B cell (primary cell): ENCODE data around the gene SERP1.

Experiments used
- EZH2 ChIP-seq: IDR thresholded peaks from 2 replicates; pipeline ENCODE4 v1.6.1; 2012; ENCODE audit warnings: borderline replicate concordance, low read depth, mild to moderate bottlenecking, moderate library complexity, low read length; ENCODE audit not compliant: insufficient read depth, poor library complexity, severe bottlenecking
- TF ChIP-seq, protein P1 (sequence below): fragments of 200-600 bp; IDR thresholded peaks from one replicate; pipeline ENCODE4 v1.8.0; 2022; ENCODE audit warnings: antibody characterized with exemption, mild to moderate bottlenecking

DNA sequence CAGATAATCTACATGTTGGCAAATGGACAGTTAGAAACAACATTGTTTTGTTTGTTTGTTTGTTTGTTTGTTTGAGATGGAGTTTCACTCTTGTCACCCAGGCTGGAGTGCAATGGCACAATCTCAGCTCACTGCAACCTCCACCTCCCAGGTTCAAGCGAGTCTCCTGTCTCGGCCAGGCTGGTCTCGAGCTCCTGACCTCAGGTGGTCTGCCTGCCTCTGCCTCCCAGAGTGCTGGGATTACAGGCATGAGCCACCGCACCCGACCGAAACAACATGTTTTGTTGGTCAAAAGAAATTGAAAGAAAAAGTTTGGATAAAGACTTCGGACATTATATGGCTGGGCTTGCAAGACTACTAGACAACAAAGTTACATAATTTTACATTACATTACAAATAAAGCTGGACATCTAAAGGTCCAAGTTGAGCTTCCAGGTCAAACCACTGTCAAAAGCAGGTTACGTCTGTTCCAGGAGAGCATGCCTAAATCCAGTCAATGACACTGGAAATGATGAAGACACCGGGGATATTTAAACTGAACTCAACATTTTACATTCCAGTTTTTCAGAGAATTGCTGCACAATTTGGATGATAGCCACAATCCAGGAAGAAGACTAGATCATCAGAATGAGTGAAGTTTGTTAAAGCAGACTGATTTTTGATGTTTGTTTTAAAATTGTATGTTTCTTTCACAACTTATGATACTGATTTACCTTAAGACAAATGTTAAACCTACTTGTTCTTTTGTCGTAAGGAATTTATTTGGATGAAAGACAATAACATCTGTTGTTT, 18.6 kb downstream of the SERP1 start:
- TF ChIP-seq, protein P1, sequence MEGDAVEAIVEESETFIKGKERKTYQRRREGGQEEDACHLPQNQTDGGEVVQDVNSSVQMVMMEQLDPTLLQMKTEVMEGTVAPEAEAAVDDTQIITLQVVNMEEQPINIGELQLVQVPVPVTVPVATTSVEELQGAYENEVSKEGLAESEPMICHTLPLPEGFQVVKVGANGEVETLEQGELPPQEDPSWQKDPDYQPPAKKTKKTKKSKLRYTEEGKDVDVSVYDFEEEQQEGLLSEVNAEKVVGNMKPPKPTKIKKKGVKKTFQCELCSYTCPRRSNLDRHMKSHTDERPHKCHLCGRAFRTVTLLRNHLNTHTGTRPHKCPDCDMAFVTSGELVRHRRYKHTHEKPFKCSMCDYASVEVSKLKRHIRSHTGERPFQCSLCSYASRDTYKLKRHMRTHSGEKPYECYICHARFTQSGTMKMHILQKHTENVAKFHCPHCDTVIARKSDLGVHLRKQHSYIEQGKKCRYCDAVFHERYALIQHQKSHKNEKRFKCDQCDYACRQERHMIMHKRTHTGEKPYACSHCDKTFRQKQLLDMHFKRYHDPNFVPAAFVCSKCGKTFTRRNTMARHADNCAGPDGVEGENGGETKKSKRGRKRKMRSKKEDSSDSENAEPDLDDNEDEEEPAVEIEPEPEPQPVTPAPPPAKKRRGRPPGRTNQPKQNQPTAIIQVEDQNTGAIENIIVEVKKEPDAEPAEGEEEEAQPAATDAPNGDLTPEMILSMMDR: no peak
- no peak for TF ChIP-seq EZH2
